Erythroblast (primary cell): ENCODE results near the gene SDHAF4.
"Not testable (repeated sequence)": the region's sequence is repeated elsewhere in the genome, so short reads cannot be mapped to it uniquely, and the experiment has no call there.

Source experiments
- GATA1 ChIP-seq: IDR thresholded peaks from 2 replicates; pipeline ENCODE4 v1.6.1; 2011; ENCODE audit warnings: low read depth, mild to moderate bottlenecking, control low read depth, low read length, moderate library complexity
- POLR2A ChIP-seq: IDR thresholded peaks from 2 replicates; pipeline ENCODE4 v1.6.1; 2011; ENCODE audit warnings: mild to moderate bottlenecking, low read length

- TF ChIP-seq POLR2A, GATA1: not testable (repeated sequence)
Observed at GRCh38 chr6:70562401-70562800, 4.3 kb upstream of the SDHAF4 start.
